HCT116 (cell line): ENCODE results near the gene CAND2. TPM values are rescaled to one million over a fixed set of nuclear protein-coding genes. Genes with fewer than 3 reads are reported as not detected.
A peak's percentile ranks its signal among the peaks of the same experiment; 100 is the strongest.

ENCODE experiments used
- ATAC-seq: fragments of 200-7000 bp; cut with Tn5 transposase; 2 replicates; pipeline ENCODE4 v1.9.1; 2020; ENCODE audit warnings: mild to moderate bottlenecking, moderate library complexity
- BruUV-seq: library from RNA; stranded (reverse); fragments of 400-500 nt; replicated peaks from 2 replicates; lab custom pipeline; 2021; lab: Mats Ljungman, UMichigan
- CTCF ChIA-PET: fragments of 300-600 bp; sonication (Branson Sonifier 250); formaldehyde crosslinking; loops from one replicate; lab custom pipeline; 2021; ENCODE audit warnings: antibody characterized with exemption; lab: Charles Lee
- POLR2A ChIA-PET: fragments of 300-600, 350-600 bp; sonication (Branson Sonifier 250); formaldehyde crosslinking; loops from one replicate; lab custom pipeline; 2021; ENCODE audit warnings: antibody characterized with exemption; lab: Charles Lee
- RAD21 ChIA-PET, 2 experiments: fragments of 300-600 bp; sonication (Branson Sonifier 250); formaldehyde crosslinking; loops; one replicate each; lab custom pipeline; 2023; ENCODE audit warnings: low total read pairs in 2 of 2; ENCODE audit not compliant: uncharacterized antibody in 2 of 2, unreplicated experiment in 2 of 2, low non-redundant PET in 1 of 2; lab: Charles Lee
- DNase-seq: peaks from one replicate; pipeline ENCODE4 v3.0.0-alpha.2; 2010; ENCODE audit warnings: low read depth, low spot score
- H2AFZ ChIP-seq: fragments of 200-600 bp; shearing (Covaris generic), sonication (generic); 2 replicates; pipeline ENCODE4 v1.6.1; 2017; ENCODE audit warnings: low read depth, mixed run types, mixed read lengths, antibody characterized with exemption, low read length; ENCODE audit not compliant: poor library complexity, severe bottlenecking
- H3K27ac ChIP-seq: 2 replicates; pipeline ENCODE4 v1.5.1; 2012; ENCODE audit warnings: low read depth, low read length
- H3K27me3 ChIP-seq: fragments of 200-600 bp; sonication (generic); 2 replicates; pipeline ENCODE4 v1.6.1; 2016; ENCODE audit warnings: mixed run types, low read length, mixed read lengths; ENCODE audit not compliant: insufficient read depth
- H3K36me3 ChIP-seq, 2 experiments: fragments of 200-500 bp in 1 of 2; fragments of 200-600 bp in 1 of 2; sonication (Bioruptor generic) in 1 of 2; sonication (generic) in 1 of 2; 2 replicates each; pipeline versions ENCODE4 v1.5.1 to v1.6.1; 2014 to 2016; ENCODE audit warnings: low read length in 2 of 2, inconsistent platforms in 1 of 2, mixed read lengths in 1 of 2, mixed run types in 1 of 2; ENCODE audit not compliant: insufficient read depth in 2 of 2, control insufficient read depth in 1 of 2
- H3K4me1 ChIP-seq, 2 experiments: fragments of 200-600 bp in 1 of 2; sonication (generic) in 1 of 2; 2 replicates each; pipeline versions ENCODE4 v1.5.1 to v1.6.1; 2012 to 2017; ENCODE audit warnings: low read length in 2 of 2, inconsistent platforms in 1 of 2, mild to moderate bottlenecking in 1 of 2, mixed read lengths in 1 of 2, mixed run types in 1 of 2, moderate library complexity in 1 of 2; ENCODE audit not compliant: insufficient read depth in 2 of 2, control insufficient read depth in 1 of 2
- H3K4me2 ChIP-seq: fragments of 200-600 bp; sonication (generic); 2 replicates; pipeline ENCODE4 v1.6.1; 2017; ENCODE audit warnings: mixed run types, low read length, mixed read lengths
- H3K4me3 ChIP-seq, 2 experiments: fragments of 200-600 bp in 1 of 2; sonication (generic) in 1 of 2; replicated peaks in 1 of 2; 2 replicates each; pipeline ENCODE4 v1.5.1; 2011 to 2016; ENCODE audit warnings: low read length in 2 of 2, control low read depth in 1 of 2, low read depth in 1 of 2, mild to moderate bottlenecking in 1 of 2, mixed read lengths in 1 of 2, mixed run types in 1 of 2
- H3K79me2 ChIP-seq: fragments of 200-600 bp; sonication (generic); 2 replicates; pipeline ENCODE4 v1.6.1; 2017; ENCODE audit warnings: mild to moderate bottlenecking, mixed run types, low read length, moderate library complexity, mixed read lengths; ENCODE audit not compliant: insufficient read depth
- H3K9ac ChIP-seq: fragments of 200-600 bp; sonication (generic); 2 replicates; pipeline ENCODE4 v1.6.1; 2016; ENCODE audit warnings: low read length, mixed read lengths
- H3K9me2 ChIP-seq: fragments of 200-600 bp; sonication (generic), shearing (Covaris generic); 2 replicates; pipeline ENCODE4 v1.6.1; 2017; ENCODE audit warnings: mixed run types, mild to moderate bottlenecking, moderate library complexity; ENCODE audit not compliant: insufficient read depth
- H3K9me3 ChIP-seq, 2 experiments: fragments of 200-500 bp in 1 of 2; fragments of 200-600 bp in 1 of 2; sonication (Bioruptor generic) in 1 of 2; sonication (generic) in 1 of 2; 2 replicates each; pipeline ENCODE4 v1.6.1; 2014 to 2017; ENCODE audit warnings: low read length in 2 of 2, mixed read lengths in 2 of 2, inconsistent platforms in 1 of 2, low read depth in 1 of 2, mild to moderate bottlenecking in 1 of 2, mixed run types in 1 of 2, moderate library complexity in 1 of 2; ENCODE audit not compliant: control insufficient read depth in 1 of 2, insufficient read depth in 1 of 2
- H4K20me1 ChIP-seq: fragments of 200-600 bp; sonication (generic), shearing (Covaris generic); 2 replicates; pipeline ENCODE4 v1.6.1; 2017; ENCODE audit warnings: mixed run types, mild to moderate bottlenecking, moderate library complexity; ENCODE audit not compliant: insufficient read depth
- POLR2A ChIP-seq: IDR thresholded peaks from 2 replicates; pipeline ENCODE4 v1.7.0; 2011; ENCODE audit warnings: borderline replicate concordance; ENCODE audit not compliant: insufficient read depth, insufficient read length; ENCODE audit errors: extremely low read depth
- RAD21 ChIP-seq: IDR thresholded peaks from 2 replicates; pipeline ENCODE4 v1.6.1; 2012; ENCODE audit warnings: low read depth, mild to moderate bottlenecking
- ZNF274 ChIP-seq: fragments of 200-500 bp; sonication (Bioruptor generic); IDR thresholded peaks from 2 replicates; pipeline ENCODE4 v1.6.1; 2014; ENCODE audit warnings: mild to moderate bottlenecking, low read depth, low read length, inconsistent platforms
- intact Hi-C: fragments of 100-400 bp; cut with micrococcal nuclease; formaldehyde crosslinking; loops from 2 replicates; pipeline ENCODE4 v1.10.0; 2022
- total RNA-seq: library from RNA; stranded (reverse); gene quantifications from one replicate; pipeline ENCODE4 v1.2.1, GENCODE V29; 2021; ENCODE audit not compliant: unreplicated experiment

Gene CAND2
- total RNA-seq, 1 experiment from 2014 or later: not detected

- Histone ChIP-seq H3K4me2 (no peak overlapping the region), H3K4me1 (peaks cover 5 to 15% of the 10 kb centered on the region in 2 experiments; a peak in 3 of 4 replicates), H2AFZ (no peak overlapping the region), H4K20me1 (no peaks in the 10 kb centered on the region), H3K4me3 (no peak overlapping the region), H3K9ac (no peak overlapping the region), H3K36me3 (no peaks in the 10 kb centered on the region), H3K9me2 (no peaks in the 10 kb centered on the region), H3K27me3 (no peaks in the 10 kb centered on the region), H3K9me3 (no peaks in the 10 kb centered on the region), H3K27ac (no peak overlapping the region), H3K79me2 (no peaks in the 10 kb centered on the region)
- ATAC-seq: no peak
- no peak for TF ChIP-seq RAD21
- TF ChIP-seq ZNF274: no peak
- DNase-seq: no peak
- BruUV-seq: no TSS peak
- intact Hi-C loops: no loop called here
- CTCF ChIA-PET: no interaction called here
- POLR2A ChIA-PET: no interaction called here
- RAD21 ChIA-PET: no interaction called here
These were observed 29.9 kb upstream of the CAND2 start for GRCh38 chr3:12766541-12766940.

DNA sequence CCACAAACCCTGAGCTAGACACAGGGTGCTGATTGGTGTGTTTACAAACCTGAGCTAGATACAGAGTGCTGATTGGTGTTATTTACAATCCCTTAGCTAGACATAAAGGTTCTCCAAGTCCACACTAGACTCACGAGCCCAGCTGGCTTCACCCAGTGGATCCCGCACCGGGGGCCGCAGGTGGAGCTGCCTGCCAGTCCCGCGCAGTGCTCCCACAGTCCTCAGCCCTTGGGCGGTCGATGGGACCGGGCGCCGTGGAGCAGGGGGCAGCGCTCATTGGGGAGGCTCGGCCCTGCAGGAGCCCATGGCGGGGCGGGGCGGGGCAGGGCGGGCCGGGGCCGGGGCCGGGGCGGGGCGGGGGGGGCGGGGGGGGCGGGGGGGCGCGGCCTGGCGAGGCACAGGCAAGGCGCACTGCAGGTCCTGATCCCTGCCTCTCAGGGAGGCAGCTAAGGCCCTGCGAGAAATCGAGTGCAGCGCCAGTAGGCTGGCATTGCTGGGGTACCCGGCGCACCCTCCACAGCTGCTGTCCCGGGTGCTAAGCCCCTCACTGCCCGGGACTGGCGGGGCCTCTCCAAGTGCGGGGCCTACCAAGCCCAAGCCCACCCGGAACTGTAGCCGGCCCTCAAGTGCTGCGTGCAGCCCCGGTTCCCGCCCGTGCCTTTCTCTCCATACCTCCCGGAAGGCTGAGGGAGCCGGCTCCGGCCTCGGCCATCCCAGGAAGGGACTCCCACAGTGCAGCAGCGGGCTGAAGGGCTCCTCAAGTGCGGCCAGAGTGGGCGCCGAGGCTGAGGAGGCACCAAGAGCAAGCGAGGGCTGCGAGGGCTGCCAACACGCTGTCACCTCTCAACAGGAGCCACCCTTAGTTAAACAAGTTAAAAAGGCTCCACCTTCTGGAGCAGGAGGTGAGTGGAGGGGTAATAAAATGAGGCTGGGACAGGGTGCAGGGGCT is 27.6 kb upstream of the CAND2 start:
- no TSS peak for BruUV-seq
- Histone ChIP-seq H3K79me2 (no peaks in the 10 kb centered on the region), H3K9me3 (no peaks in the 10 kb centered on the region), H3K27ac (no peak overlapping the region), H3K36me3 (no peaks in the 10 kb centered on the region), H3K9ac (no peak overlapping the region), H3K4me3 (no peak overlapping the region), H4K20me1 (no peaks in the 10 kb centered on the region), H3K4me1 (0 out of 4 replicates have a peak, but pooled peaks cover 0 to under 1% of the 10 kb centered on the region in 2 experiments), H3K27me3 (no peaks in the 10 kb centered on the region), H3K9me2 (no peaks in the 10 kb centered on the region), H2AFZ (no peak overlapping the region), H3K4me2 (no peak overlapping the region)
- ChIA-PET POLR2A (interaction anchor here (1.8 kb wide), 1 partner anchor 10 kb away, joined by 5 read pairs; the partner anchor contains the start of gene TMEM40), CTCF (no interaction called here), RAD21 (no interaction called here)
- intact Hi-C loops: no loop called here
- DNase-seq (no peak), ATAC-seq (peak; percentile 42; the same call in 1 of the 2 replicates)
- TF ChIP-seq POLR2A (no peak), RAD21 (peak; percentile 36)
